Measurements from ENCODE around the gene LAMA2.

Gene LAMA2

GRCh38 chr6:129257196-129257595, 374.3 kb downstream of the LAMA2 start:
- H3K4me1 ChIP-seq (ENCODE audit: insufficient read depth, low read length, poor library complexity, severe bottlenecking): no peaks in the 10 kb centered on the region
- H3K79me2 ChIP-seq (ENCODE audit: insufficient read depth, low read length): no peaks in the 10 kb centered on the region
- no peak overlapping the region for H2AFZ ChIP-seq (ENCODE audit: low read length)
- H3K9ac ChIP-seq (ENCODE audit: low read depth, low read length, poor library complexity, severe bottlenecking): no peak overlapping the region
- H3K4me2 ChIP-seq (ENCODE audit: low read depth, low read length, poor library complexity, severe bottlenecking): no peak overlapping the region
- H3F3A ChIP-seq (ENCODE audit: low read depth): no peaks in the 10 kb centered on the region
- H3K9me3 ChIP-seq (ENCODE audit: insufficient read depth, low read depth, low read length): no peaks in the 10 kb centered on the region
- no peaks in the 10 kb centered on the region for H3K27me3 ChIP-seq (ENCODE audit: insufficient read depth, low read length, poor library complexity, severe bottlenecking)
- H4K20me1 ChIP-seq (ENCODE audit: insufficient read depth, low read length, poor library complexity, severe bottlenecking): no peaks in the 10 kb centered on the region
- no peaks in the 10 kb centered on the region for H3K36me3 ChIP-seq (ENCODE audit: insufficient read depth, low read length)
- no peak for TF ChIP-seq EZH2phosphoT487 (IDR thresholded peaks at IDR 0.05; ENCODE audit: borderline replicate concordance)
- no peaks in the 10 kb centered on the region for H3K9me2 ChIP-seq (replicated peaks; ENCODE audit: low read depth, low read length)
- no peak overlapping the region for H3K4me3 ChIP-seq (ENCODE audit: low read length, poor library complexity, severe bottlenecking)

GRCh38 chr6:129262661-129263060, 379.7 kb downstream of the LAMA2 start:
- H3K4me1 ChIP-seq (ENCODE audit: insufficient read depth, low read length, poor library complexity, severe bottlenecking): no peaks in the 10 kb centered on the region
- H2AFZ ChIP-seq (ENCODE audit: low read length): no peak overlapping the region
- H3K4me2 ChIP-seq (ENCODE audit: low read depth, low read length, poor library complexity, severe bottlenecking): no peak overlapping the region
- no peak overlapping the region for H3K4me3 ChIP-seq (ENCODE audit: low read length, poor library complexity, severe bottlenecking)
- H3K9me2 ChIP-seq (replicated peaks; ENCODE audit: low read depth, low read length): no peaks in the 10 kb centered on the region
- H3K79me2 ChIP-seq (ENCODE audit: insufficient read depth, low read length): no peaks in the 10 kb centered on the region
- no peak overlapping the region for H3K9ac ChIP-seq (ENCODE audit: low read depth, low read length, poor library complexity, severe bottlenecking)
- H3K9me3 ChIP-seq (ENCODE audit: insufficient read depth, low read depth, low read length): no peaks in the 10 kb centered on the region
- H3K36me3 ChIP-seq (ENCODE audit: insufficient read depth, low read length): no peaks in the 10 kb centered on the region
- no peaks in the 10 kb centered on the region for H4K20me1 ChIP-seq (ENCODE audit: insufficient read depth, low read length, poor library complexity, severe bottlenecking)
- H3K27me3 ChIP-seq (ENCODE audit: insufficient read depth, low read length, poor library complexity, severe bottlenecking): no peaks in the 10 kb centered on the region
- no peaks in the 10 kb centered on the region for H3F3A ChIP-seq (ENCODE audit: low read depth)
- TF ChIP-seq CTCF (conservative IDR thresholded peaks at IDR 0.05; ENCODE audit: low read length): no peak

- no peaks in the 10 kb centered on the region for H3F3A ChIP-seq (ENCODE audit: low read depth)
- H2AFZ ChIP-seq (ENCODE audit: low read length): no peak overlapping the region
- no peaks in the 10 kb centered on the region for H4K20me1 ChIP-seq (ENCODE audit: insufficient read depth, low read length, poor library complexity, severe bottlenecking)
- H3K9ac ChIP-seq (ENCODE audit: low read depth, low read length, poor library complexity, severe bottlenecking): no peak overlapping the region
- H3K4me2 ChIP-seq (ENCODE audit: low read depth, low read length, poor library complexity, severe bottlenecking): no peak overlapping the region
- H3K9me3 ChIP-seq (ENCODE audit: insufficient read depth, low read depth, low read length): no peaks in the 10 kb centered on the region
- H3K4me3 ChIP-seq (ENCODE audit: low read length, poor library complexity, severe bottlenecking): no peak overlapping the region
- H3K4me1 ChIP-seq (ENCODE audit: insufficient read depth, low read length, poor library complexity, severe bottlenecking): no peaks in the 10 kb centered on the region
- H3K9me2 ChIP-seq (replicated peaks; ENCODE audit: low read depth, low read length): no peaks in the 10 kb centered on the region
- TF ChIP-seq CTCF (conservative IDR thresholded peaks at IDR 0.05; ENCODE audit: low read length): no peak
- no peak for TF ChIP-seq EZH2phosphoT487 (IDR thresholded peaks at IDR 0.05; ENCODE audit: borderline replicate concordance)
- no peaks in the 10 kb centered on the region for H3K36me3 ChIP-seq (ENCODE audit: insufficient read depth, low read length)
- no peaks in the 10 kb centered on the region for H3K27me3 ChIP-seq (ENCODE audit: insufficient read depth, low read length, poor library complexity, severe bottlenecking)
- H3K79me2 ChIP-seq (ENCODE audit: insufficient read depth, low read length): no peaks in the 10 kb centered on the region
Observed at GRCh38 chr6:129263176-129263575, 380.2 kb downstream of the LAMA2 start.

- Histone ChIP-seq H3K4me1 (ENCODE audit: insufficient read depth, low read length, poor library complexity, severe bottlenecking) (no peaks in the 10 kb centered on the region), H3F3A (ENCODE audit: low read depth) (no peaks in the 10 kb centered on the region), H3K4me3 (ENCODE audit: low read length, poor library complexity, severe bottlenecking) (no peak overlapping the region), H3K27me3 (ENCODE audit: insufficient read depth, low read length, poor library complexity, severe bottlenecking) (no peaks in the 10 kb centered on the region), H3K79me2 (ENCODE audit: insufficient read depth, low read length) (no peaks in the 10 kb centered on the region), H4K20me1 (ENCODE audit: insufficient read depth, low read length, poor library complexity, severe bottlenecking) (no peaks in the 10 kb centered on the region), H3K9ac (ENCODE audit: low read depth, low read length, poor library complexity, severe bottlenecking) (no peak overlapping the region), H3K36me3 (ENCODE audit: insufficient read depth, low read length) (no peaks in the 10 kb centered on the region), H3K4me2 (ENCODE audit: low read depth, low read length, poor library complexity, severe bottlenecking) (no peak overlapping the region), H3K9me3 (ENCODE audit: insufficient read depth, low read depth, low read length) (no peaks in the 10 kb centered on the region), H2AFZ (ENCODE audit: low read length) (no peak overlapping the region), H3K9me2 (replicated peaks; ENCODE audit: low read depth, low read length) (no peaks in the 10 kb centered on the region)
- TF ChIP-seq CTCF (conservative IDR thresholded peaks at IDR 0.05; ENCODE audit: low read length): no peak
- TF ChIP-seq EZH2phosphoT487 (IDR thresholded peaks at IDR 0.05; ENCODE audit: borderline replicate concordance): no peak
Observed at GRCh38 chr6:129264480-129265045, 381.6 kb downstream of the LAMA2 start.
